NB4 (cell line): ENCODE results near the gene RAET1G.
"Not testable (repeated sequence)": the region's sequence is repeated elsewhere in the genome, so short reads cannot be mapped to it uniquely, and the experiment has no call there.

ENCODE experiments used
- CTCF ChIP-seq: IDR thresholded peaks from one replicate; pipeline ENCODE4 v1.5.1; 2012; ENCODE audit warnings: low read depth, low read length
- MAX ChIP-seq: IDR thresholded peaks from 2 replicates; pipeline ENCODE4 v1.6.1; 2011; ENCODE audit warnings: low read depth, low read length

- not testable (repeated sequence) for TF ChIP-seq CTCF, MAX
These were observed 36.9 kb upstream of the RAET1G start for GRCh38 chr6:149959806-149960205.
